Thymus (tissue), 11 donors: ENCODE results near the gene KIAA1755. TPM values are rescaled to one million over a fixed set of nuclear protein-coding genes. Genes with fewer than 3 reads are reported as not detected.

ENCODE experiments used
- DNase-seq, 9 donors: peaks; one replicate each; pipeline ENCODE4 v3.0.0-alpha.2; 2013; ENCODE audit warnings: low spot score in 9 of 9, low read depth in 6 of 9, missing footprints in 1 of 9
- H3K27ac ChIP-seq, 2 donors: one replicate each; pipeline ENCODE4 v1.5.1; 2013; ENCODE audit warnings: control low read depth in 1 of 2, low read depth in 1 of 2, low read length in 1 of 2, mild to moderate bottlenecking in 1 of 2, moderate library complexity in 1 of 2
- H3K27me3 ChIP-seq, 2 donors: one replicate each; pipeline ENCODE4 v1.5.1; 2013; ENCODE audit warnings: low read length in 1 of 2; ENCODE audit not compliant: control insufficient read depth in 2 of 2, insufficient read depth in 1 of 2
- H3K36me3 ChIP-seq, 2 donors: one replicate each; pipeline ENCODE4 v1.5.1; 2013; ENCODE audit warnings: low read length in 1 of 2, mild to moderate bottlenecking in 1 of 2, moderate library complexity in 1 of 2; ENCODE audit not compliant: control insufficient read depth in 2 of 2, insufficient read depth in 2 of 2
- H3K4me1 ChIP-seq, 2 donors: one replicate each; pipeline ENCODE4 v1.5.1; 2013; ENCODE audit warnings: low read length in 2 of 2; ENCODE audit not compliant: control insufficient read depth in 2 of 2, insufficient read depth in 2 of 2
- H3K4me3 ChIP-seq, 2 donors: one replicate each; pipeline ENCODE4 v1.5.1; 2013; ENCODE audit warnings: low read length in 2 of 2, control low read depth in 1 of 2, mild to moderate bottlenecking in 1 of 2
- H3K9me3 ChIP-seq, 2 donors: one replicate each; pipeline ENCODE4 v1.5.1; 2013; ENCODE audit warnings: low read length in 1 of 2, mild to moderate bottlenecking in 1 of 2; ENCODE audit not compliant: control insufficient read depth in 2 of 2, insufficient read depth in 1 of 2
- WGBS: extraction: QIAGEN DNeasy Blood & Tissue Kit; methylation state at CpG from one replicate; pipeline ENCODE4 v1.1.7; 2013; 5-methylcytosine and 5-hydroxymethylcytosine counted together
- polyA plus RNA-seq: library from polyadenylated mRNA; stranded (reverse); fragments of 200-250 nt; gene quantifications from one replicate; pipeline ENCODE4 v1.2.3, GENCODE V29; 2013
- total RNA-seq: library from RNA; stranded (reverse); fragments of 120-200 nt; gene quantifications from one replicate; pipeline ENCODE4 v1.2.4, GENCODE V29; 2013
- donor health status: healthy.

The KIAA1755 gene
- total and polyA plus RNA-seq, 2 donors: 0.66 to 5.5 TPM

GRCh38 chr20:38278763-38279162 lies 18.2 kb upstream of the KIAA1755 start:
- 97% methylated on average over 2 of the region's 2 CpGs for WGBS
- Histone ChIP-seq H3K27me3 (peaks cover 0 to 3% of the 10 kb centered on the region in 2 donors), H3K9me3 (no peaks in the 10 kb centered on the region), H3K4me1 (no peaks in the 10 kb centered on the region), H3K27ac (no peak overlapping the region), H3K4me3 (no peak overlapping the region), H3K36me3 (no peaks in the 10 kb centered on the region)
- no peak for DNase-seq

GRCh38 chr20:38278131-38278530 lies 17.6 kb upstream of the KIAA1755 start:
- 89% methylated on average over 14 of the region's 14 CpGs for WGBS

GRCh38 chr20:38277691-38278090 lies 17.2 kb upstream of the KIAA1755 start:
- Histone ChIP-seq H3K9me3 (no peaks in the 10 kb centered on the region), H3K27me3 (peaks cover 0 to 3% of the 10 kb centered on the region in 2 donors), H3K27ac (no peak overlapping the region), H3K4me1 (no peaks in the 10 kb centered on the region), H3K36me3 (no peaks in the 10 kb centered on the region), H3K4me3 (no peak overlapping the region)
- no peak for DNase-seq
- 95% methylated on average over 2 of the region's 2 CpGs for WGBS

More at GRCh38 chr20:38278131-38278530, 17.6 kb upstream of the KIAA1755 start:
- Histone ChIP-seq H3K27me3 (peaks cover 0 to 3% of the 10 kb centered on the region in 2 donors), H3K36me3 (no peaks in the 10 kb centered on the region), H3K4me3 (no peak overlapping the region), H3K4me1 (no peaks in the 10 kb centered on the region), H3K9me3 (no peaks in the 10 kb centered on the region), H3K27ac (no peak overlapping the region)
- no peak for DNase-seq

GRCh38 chr20:38277285-38277684 lies 16.8 kb upstream of the KIAA1755 start:
- Histone ChIP-seq H3K4me1 (no peaks in the 10 kb centered on the region), H3K4me3 (no peak overlapping the region), H3K27me3 (peaks cover 0 to 3% of the 10 kb centered on the region in 2 donors), H3K36me3 (no peaks in the 10 kb centered on the region), H3K27ac (no peak overlapping the region), H3K9me3 (no peaks in the 10 kb centered on the region)
- DNase-seq: no peak
- 97% methylated on average over 5 of the region's 5 CpGs for WGBS

- no peak overlapping the region for H3K4me3 ChIP-seq
- no peak overlapping the region for H3K27ac ChIP-seq
- no peak for DNase-seq
- WGBS: 91% methylated on average over 12 of the region's 12 CpGs
- no peaks in the 10 kb centered on the region for H3K9me3 ChIP-seq
- H3K27me3 ChIP-seq: peaks cover 0 to 3% of the 10 kb centered on the region in 2 donors
- H3K4me1 ChIP-seq: no peaks in the 10 kb centered on the region
- H3K36me3 ChIP-seq: no peaks in the 10 kb centered on the region
Measured at GRCh38 chr20:38275815-38276550, 15.4 kb upstream of the KIAA1755 start.

GRCh38 chr20:38272961-38273360 lies 12.4 kb upstream of the KIAA1755 start:
- H3K4me1 ChIP-seq: peaks cover 0 to 3% of the 10 kb centered on the region in 2 donors
- no peaks in the 10 kb centered on the region for H3K9me3 ChIP-seq
- H3K36me3 ChIP-seq: no peaks in the 10 kb centered on the region
- H3K4me3 ChIP-seq: no peak overlapping the region
- H3K27me3 ChIP-seq: no peaks in the 10 kb centered on the region
- DNase-seq: no peak
- WGBS: 78% methylated on average over 2 of the region's 2 CpGs
- H3K27ac ChIP-seq: no peak overlapping the region

GRCh38 chr20:38272398-38272797 lies 11.9 kb upstream of the KIAA1755 start:
- no peaks in the 10 kb centered on the region for H3K27me3 ChIP-seq
- peaks cover 0 to 3% of the 10 kb centered on the region in 2 donors for H3K4me1 ChIP-seq
- no peak overlapping the region for H3K27ac ChIP-seq
- no peak for DNase-seq
- WGBS: 91% methylated on average over 2 of the region's 2 CpGs
- H3K4me3 ChIP-seq: no peak overlapping the region
- no peaks in the 10 kb centered on the region for H3K36me3 ChIP-seq
- H3K9me3 ChIP-seq: no peaks in the 10 kb centered on the region

- Histone ChIP-seq H3K4me1 (peaks cover 0 to 3% of the 10 kb centered on the region in 2 donors), H3K27ac (no peak overlapping the region), H3K36me3 (no peaks in the 10 kb centered on the region), H3K4me3 (no peak overlapping the region), H3K9me3 (no peaks in the 10 kb centered on the region), H3K27me3 (no peaks in the 10 kb centered on the region)
- 98% methylated on average over 2 of the region's 2 CpGs for WGBS
- DNase-seq: no peak
Measured at GRCh38 chr20:38271608-38272120, 11.1 kb upstream of the KIAA1755 start.

GRCh38 chr20:38270869-38271605 lies 10.5 kb upstream of the KIAA1755 start:
- Histone ChIP-seq H3K27ac (no peak overlapping the region), H3K4me1 (peaks cover 0 to 3% of the 10 kb centered on the region in 2 donors)
- 87% methylated on average over 10 of the region's 10 CpGs for WGBS

More at GRCh38 chr20:38270869-38271605, 10.5 kb upstream of the KIAA1755 start:
- no peaks in the 10 kb centered on the region for H3K9me3 ChIP-seq
- H3K4me3 ChIP-seq: no peak overlapping the region
- H3K27me3 ChIP-seq: no peaks in the 10 kb centered on the region
- H3K36me3 ChIP-seq: no peaks in the 10 kb centered on the region
- peak in 7 of 9 donors; percentile 2 to 32 (median 13) for DNase-seq
